HG02798 (cell line): ENCODE results near the gene UBN1.

Experiments used
- ATAC-seq: cut with Tn5 transposase; IDR thresholded peaks from one replicate; pipeline ENCODE4 v1.9.1; 2021; ENCODE audit warnings: mild to moderate bottlenecking; ENCODE audit not compliant: unreplicated experiment, poor library complexity

The UBN1 gene

DNA sequence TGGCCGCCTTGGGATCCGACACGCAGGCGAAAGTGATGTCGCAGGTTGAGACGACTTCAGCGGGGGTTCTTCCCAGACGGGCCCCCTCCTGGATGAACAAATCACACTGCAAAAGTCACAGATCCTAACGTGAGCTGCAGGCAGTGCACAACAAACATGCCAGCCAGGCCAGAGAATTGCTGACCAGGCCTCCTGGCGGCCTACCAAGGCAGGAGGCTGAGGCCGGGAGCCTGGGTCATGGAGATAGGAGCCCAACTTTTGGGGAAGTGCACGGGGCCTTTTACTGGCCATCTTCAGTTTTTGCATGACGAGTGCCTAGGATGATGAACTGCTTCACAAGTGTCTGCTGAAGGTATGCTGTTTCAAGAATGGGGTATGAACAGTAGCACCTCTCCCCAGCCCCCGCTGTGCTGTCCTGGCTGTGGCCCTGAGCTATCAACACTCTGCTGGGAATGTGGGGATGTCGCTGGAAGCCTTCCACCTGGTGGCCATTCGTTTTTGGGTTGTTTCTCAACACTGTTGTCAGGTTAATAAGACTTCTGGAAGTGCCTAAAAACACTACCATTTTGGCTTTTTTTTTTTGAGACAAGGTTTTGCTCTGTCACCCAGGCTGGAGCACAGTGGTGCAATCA lies 32.6 kb upstream of the UBN1 start:
- no peak for ATAC-seq

DNA sequence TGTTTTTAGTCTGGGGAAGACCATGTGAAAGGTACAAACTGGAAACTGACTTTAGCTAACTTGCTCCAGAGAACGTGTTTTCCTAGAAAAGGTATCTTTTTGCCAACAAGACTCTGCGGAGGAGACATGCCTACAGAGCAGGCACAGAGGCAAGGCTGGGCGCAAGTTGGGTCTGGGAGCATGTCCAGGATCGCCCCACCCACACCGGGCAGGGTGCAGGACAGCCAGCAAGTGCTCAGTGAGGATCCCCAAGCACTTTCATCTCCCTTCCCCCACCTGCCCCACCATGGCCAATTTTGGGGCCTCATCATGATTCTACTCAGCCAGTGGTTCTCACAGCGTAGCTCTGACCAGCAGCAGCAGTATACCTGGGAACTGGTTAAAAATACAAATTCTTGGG lies 26.6 kb upstream of the UBN1 start:
- ATAC-seq: no peak

DNA sequence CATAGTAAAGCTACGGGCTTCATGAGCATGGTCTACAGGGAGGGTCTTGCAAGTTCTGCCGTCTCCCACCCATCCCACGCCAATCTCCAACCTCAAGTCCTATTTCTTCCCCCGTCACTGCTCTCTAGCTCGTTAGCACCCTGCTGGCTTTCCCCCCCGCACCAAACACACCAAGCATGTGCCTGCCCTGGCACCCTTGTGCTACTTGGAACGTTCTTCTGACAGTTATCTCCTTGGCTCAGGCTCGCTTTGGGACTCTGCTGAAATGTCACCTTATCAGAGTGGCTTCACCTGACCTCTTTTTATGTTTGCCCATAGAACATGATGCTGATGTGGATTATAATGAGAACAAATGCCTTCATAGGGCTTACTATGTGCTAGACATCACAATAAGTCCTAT lies 22.1 kb upstream of the UBN1 start:
- no peak for ATAC-seq

DNA sequence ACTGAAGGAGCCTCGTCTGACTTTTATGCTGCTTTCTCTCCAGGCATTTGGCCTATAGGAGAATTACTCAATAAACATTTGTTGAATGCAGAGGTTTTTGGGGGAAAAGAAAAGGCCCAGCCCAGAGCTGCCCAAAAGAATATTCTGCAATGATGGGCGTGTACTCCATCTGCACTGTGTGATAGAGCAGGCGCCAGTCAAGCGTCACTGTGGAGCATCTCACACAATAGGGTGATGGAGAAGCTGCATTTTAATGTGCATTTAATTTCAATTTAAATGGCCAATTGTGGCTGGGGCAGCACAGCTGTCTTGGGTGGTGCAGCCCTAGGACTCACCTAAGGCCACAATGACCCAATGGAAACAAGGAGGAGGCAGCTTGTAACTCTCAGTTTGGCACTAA lies 20.8 kb upstream of the UBN1 start:
- ATAC-seq: no peak

DNA sequence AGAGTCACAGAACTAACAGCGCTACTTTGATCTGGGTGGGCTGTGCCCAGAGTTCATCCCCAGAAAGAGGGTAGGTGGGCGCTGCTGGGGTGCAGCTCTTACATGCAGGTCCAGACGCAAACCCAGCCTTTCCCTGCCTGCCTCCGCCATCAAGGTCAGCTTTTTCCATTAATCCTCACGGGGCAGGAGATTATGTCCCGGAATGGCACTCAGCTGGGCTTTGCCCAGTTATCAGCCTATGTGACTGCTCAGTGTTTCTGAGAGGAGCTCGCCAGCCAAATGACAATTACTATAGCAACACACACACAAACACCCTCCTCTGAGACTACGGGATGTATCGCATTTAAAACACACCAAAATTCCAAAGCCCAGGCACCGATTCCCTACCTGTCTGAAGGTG lies 20.3 kb upstream of the UBN1 start:
- no peak for ATAC-seq

DNA sequence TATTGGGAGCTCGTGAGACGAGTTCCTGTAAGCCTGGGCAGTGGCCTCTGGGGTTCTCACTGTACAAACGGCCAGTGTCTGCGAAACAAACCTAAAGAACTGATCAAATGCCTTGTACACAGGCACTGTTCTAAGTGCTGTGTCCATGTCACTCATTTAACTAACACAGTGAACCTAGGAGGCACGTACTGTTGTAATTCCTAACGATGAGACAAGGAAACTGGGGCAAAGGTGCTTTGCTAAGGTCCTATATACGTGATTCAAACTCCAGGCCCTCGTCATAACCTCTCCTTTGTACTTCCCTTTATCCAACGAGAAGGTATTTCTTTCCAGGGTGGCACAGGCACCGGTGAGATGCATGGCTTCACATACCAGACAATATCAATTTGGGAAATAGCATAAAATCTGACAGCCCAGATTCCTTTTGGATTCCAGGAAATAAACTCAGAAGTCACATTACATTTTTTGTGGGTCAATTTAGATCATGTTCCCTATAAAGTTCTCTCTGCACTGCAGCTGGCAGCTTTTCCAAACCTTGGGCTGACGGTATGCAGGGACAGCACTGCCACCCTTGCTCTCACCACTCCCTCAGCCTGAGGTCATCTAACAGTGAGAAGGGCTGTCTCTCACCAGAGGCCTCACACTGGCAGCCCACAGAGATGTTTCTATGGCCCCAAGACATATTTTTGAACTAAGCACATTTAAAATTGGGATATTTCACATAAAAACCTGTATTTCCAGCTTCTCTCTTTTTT lies 18.5 kb upstream of the UBN1 start:
- ATAC-seq: no peak

DNA sequence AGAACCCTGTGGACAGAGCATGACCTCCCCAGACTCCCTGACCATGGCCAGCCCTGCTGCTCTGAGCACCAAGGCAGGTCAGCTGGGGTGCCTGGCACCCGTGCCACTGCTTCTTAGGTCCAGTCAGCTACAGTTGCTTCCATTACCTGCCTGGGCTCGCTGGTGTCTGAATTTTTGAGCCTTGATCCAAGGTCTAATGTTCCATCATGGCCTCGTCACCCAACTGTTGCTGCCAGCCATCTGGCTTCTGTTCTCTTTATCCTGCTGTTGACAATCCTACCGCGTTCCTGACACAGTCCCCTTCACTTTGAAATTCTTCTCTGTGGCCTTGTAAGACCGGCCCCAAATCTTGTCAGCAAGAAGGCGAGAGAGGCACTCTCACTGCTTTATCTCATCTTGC lies 16.9 kb upstream of the UBN1 start:
- ATAC-seq: no peak

DNA sequence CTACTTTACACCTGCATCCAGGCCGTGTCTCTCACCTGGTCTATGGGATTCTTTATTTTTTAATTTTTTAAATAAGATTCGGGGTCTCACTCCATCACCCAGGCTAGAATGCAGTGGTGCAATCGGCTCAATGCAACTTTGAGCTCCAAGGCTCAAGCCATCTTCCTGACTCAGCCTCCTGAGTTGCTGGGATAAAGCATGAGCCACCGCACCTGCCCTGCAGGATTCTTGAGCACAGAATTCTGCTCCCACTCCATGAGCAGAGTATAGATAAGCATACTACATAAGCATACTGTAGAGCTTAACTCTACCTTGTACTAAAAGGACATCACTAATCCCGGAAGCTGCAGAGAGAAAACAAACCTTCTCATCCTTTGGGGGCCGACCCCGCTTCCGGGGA lies 15.7 kb upstream of the UBN1 start:
- no peak for ATAC-seq

DNA sequence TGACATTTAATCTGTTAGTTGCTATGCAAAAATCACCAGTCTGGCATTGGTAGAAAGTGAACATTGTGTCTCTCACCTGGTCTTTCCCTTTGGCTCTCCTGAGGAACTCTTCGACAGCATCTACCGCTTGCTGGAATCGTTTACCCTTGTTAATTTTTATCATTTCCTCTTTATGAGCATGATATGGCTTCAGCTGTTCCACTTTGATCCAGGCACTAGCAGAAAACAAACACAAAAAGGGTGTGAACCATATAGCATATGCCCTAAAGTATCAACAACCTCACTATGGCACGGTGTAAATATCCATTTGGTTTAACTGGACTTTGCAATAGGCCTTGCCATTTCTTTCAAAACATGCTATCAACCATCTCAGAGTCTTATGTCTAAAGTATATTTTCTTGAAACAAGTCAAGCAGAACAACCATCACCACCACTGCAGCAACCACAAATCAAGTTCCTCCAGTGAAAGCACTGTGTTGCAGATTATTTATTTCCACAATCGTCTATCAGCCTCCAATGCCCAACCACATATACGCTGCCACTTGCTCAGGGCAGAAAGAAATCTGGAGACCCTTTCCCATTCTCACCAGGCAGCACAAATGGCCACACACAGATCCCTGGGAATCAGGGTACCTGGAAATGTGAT lies 14.5 kb upstream of the UBN1 start:
- ATAC-seq: no peak

DNA sequence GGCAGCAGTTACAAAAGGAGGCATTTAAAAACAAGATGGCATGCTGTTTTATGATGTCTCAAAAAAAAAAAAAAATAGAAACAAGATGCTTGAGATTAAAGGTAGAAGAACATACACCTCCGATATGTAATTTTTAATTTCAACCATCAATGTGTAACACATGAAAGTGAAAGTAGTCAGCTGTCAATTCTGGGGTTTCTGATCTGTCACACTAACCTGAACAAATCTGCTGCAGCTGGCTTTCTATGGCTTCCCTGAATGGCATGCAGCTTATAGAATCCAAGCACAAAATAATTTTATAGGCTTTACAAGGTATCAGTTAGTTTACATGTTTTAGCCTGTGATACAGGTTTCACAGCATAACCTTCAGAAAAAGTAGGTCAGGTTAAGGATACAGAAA lies 13.7 kb upstream of the UBN1 start:
- ATAC-seq: no peak

DNA sequence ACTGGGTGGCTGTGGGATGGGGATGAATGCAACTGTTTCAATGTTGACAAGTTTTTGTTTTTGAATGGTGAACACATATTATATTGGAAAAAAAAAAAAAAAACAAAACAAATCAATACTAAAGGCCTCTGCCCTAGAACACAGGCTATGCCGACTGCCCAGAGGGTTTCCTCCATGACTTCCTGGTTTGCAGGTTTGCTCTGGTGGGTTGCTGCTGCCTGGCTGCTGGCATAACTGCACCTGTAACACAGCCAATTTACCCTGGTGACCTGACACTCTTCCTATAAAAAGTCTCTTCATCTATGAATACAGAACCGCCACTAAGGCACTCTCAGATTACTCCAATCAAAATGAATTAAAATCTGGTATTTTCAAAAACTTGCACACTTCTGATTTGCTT lies 10.6 kb upstream of the UBN1 start:
- no peak for ATAC-seq

DNA sequence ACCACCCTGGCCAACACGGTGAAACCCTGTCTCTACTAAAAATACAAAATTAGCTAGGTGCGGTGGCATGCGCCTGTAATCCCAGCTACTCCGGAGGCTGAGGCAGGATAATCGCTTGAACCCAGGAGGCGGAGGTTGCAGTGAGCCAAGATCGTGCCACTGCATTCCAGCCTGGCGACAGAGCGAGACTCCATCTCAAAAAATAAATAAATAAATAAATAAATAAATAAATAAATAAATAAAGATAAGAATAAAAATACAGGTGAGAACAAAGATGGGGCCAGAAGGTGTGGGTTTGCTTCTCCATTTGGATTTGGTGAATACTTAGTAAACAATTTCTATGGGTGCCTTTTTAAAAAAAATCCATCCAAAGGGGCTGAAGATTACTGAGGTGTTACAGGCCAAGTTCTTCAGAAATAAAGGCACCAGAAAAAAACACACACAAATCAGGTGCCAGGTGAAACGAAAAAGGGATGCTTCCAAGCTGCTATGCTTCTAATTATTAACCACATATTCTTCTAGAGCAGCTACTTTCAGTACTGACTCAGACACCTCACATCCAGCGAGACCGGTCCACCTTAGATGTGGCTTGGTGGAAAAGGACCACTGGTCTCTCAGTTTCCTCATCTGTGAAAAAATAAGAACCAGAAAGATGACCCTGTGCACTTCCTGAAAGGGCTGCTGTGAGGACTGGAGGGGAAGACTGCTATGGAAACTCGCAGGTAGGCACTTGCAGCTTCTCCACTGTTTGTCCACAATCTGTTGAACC lies 9.4 kb upstream of the UBN1 start:
- ATAC-seq: no peak

DNA sequence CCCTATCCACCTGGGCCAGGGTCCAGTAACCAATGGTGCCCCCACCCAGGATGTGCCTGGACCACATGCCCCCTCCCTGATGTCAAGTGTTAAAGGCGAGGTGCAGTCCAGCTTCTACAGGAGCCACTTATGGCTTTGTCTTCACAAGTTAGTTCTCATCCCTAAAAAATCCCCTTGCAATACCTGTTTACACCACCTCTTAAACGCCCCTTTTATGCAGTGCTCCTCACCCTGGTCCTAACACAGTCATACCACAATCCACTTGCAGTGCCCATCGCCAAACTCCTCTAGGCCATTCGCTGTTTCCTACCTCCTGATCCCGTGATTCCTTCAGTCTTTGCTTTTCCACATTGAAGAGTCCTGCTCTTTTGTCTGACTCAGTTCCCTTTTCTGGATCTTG lies 7.3 kb upstream of the UBN1 start:
- no peak for ATAC-seq

DNA sequence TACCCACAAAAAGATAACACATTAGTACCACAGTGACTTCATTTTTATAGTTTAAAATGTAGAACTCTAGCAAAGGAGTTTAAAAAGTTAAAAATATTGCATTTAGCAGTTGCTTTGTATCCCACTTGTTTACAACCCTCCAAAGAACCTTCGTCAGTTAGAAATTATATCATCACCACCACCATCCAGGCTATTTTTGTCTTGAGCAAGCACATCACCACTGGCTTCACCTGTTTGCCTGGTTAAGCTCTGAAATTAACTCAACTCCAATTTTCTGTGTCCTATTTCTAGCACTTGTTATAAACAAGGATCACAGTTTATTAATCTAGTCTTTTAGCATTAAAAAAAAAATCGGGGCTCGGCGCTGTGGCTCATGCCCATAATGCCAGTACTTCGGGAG lies 6.3 kb upstream of the UBN1 start:
- ATAC-seq: no peak

DNA sequence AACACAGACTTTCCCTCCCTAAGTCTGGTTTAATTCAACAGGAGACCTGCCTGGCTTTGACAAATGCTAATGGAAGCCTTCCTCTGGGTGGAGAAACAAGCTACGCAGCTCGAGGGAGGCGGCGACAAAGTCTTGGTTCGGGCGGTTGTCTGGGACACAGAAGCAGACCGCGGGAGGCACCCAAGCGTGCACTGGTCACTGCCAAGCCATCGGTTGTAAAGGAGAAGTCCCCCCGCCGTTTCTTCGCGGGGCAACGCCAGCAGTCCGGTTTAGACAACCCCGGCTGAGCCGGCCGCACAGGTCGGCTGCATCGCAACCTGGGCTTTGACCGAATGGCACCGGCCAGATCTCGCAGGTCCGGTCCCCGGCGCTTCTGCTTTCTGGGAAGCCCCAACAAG lies 779 bp upstream of the UBN1 start:
- ATAC-seq: peak; percentile 21

DNA sequence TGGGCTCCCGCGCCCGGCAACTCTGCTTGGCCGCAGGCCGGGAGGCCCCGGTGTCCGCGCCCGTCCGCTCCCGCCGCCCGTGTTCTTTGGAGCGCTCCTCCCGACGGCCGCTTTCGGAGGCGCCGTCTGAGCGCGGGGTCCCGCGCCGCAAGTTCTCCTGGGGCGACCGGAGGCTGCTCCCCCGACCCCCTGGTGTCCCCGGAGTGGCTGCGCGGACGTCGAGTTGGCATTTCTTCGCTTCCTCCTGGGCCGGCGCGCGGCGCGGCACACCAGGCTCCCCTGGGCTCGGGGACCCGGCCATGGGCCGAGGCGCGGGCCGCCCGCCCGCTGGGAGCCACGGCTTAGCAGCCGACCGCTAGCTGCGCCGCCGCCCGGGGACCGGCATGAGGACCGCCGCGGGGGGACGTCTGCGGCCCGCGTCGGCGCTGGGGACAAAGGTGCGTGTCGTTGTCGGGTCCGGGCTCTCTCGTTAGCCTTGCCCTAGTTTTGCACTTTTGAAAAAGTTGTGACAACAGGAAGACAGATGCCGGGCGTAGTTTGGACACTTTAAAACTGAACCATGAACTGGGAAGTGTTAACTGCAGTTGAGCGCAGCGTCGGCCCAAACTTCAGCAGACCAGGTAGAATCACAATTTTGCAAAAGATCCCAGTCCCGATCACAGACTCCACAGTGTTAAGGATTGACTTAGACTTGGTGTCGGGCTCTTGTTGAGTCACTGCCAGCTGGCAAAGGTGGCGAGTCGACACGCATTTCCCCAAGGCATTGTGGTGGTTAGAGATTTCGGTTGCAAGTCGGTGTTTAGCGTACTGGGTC lies 700 bp downstream of the UBN1 start:
- peak; percentile 19 for ATAC-seq

DNA sequence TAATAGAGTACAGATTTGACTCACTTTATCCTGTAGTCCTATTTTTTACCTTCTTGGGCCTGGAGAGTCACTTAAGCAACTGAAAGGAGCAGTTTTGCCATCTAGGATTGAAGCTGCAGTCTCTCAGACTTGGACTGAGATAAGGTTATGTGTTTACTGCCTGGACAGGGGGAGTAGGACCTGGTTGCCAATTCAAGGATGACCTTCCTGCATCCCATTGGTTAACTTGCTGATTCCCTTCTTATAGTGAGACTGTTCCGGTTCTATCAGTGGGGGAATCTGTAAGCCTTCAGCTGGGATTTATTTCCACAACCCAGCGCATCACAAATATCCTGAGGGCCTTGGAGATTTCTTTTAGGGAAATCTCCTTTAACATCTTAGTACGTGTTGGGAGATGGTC lies 2.9 kb downstream of the UBN1 start:
- no peak for ATAC-seq

DNA sequence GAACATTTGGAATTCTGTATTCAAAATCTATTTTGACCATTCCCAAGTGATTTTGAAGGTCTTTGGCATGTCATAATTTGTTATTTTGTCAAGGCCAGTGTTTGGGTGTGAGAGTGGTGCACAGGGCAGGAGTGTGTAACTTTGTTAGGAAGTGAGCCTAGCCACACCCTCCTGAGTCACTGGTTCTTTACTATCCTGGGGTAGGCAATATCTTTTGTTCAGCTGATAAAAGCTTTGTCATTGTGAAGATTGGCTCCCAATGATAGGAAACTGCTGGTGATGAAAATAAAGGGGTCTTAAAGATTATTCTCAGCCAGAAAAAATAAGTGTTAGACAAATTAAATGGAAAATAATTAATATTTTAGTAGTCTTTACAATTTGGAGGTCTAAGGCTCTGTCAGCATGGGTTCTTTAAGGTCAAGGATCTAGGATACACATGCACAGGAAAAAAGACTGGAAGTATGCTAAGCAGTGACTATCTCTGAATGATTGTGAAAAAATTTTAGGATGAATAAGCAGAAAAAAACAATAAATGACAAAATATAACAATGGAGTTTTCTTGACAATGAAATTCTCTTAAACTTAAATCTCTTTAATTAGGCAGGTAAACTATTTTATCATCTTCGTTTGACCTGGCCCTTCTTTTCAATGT lies 5.1 kb downstream of the UBN1 start:
- no peak for ATAC-seq

DNA sequence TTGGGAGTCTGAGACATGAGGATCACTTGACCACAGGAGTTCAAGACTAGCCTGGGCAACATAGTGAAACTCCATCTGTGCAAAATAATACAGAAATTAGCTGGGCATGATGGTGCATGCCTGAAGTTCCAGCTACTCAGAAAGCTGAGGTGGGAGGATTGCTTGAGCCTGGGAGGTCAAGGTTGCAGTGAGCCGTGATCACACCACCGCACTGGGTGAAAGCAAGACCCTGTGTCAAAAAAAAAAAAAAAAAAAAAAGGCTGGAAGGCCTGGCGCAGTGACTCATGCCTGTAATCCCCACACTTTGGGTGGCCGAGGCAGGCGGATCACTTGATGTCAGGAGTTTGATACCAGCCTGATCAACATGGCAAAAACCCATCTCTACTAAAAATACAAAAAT lies 8.1 kb downstream of the UBN1 start:
- no peak for ATAC-seq

DNA sequence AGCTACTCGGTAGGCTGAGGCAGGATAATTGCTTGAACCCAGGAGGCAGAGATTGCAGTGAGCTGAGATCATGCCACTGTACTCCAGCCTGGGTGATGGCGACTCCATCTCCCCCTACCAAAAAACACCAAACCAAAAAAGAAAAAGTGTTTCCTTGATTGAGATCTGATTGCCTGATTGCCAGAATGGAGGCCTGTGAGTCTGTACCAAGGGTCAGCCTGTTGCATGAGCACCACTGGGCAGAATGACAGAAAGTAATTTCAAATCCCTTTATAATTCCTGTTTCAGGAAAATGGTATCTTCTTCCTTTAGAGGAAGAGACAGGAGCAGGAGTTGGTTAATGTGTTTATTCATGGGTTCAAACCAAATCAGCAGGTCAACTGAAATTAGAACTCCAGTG lies 8.5 kb downstream of the UBN1 start:
- no peak for ATAC-seq
